Activated CD8-positive, alpha-beta T cell treated with anti-CD3 and anti-CD28 coated beads for 36 hours (primary cell): ENCODE measurements around the gene HSPA8. TPM values are rescaled to one million over a fixed set of nuclear protein-coding genes. Genes with fewer than 3 reads are reported as not detected.

ENCODE experiments used
- ATAC-seq: fragments of 200-7000 bp; cut with Tn5 transposase; one replicate; pipeline ENCODE4 v1.10.0; 2021; ENCODE audit warnings: mild to moderate bottlenecking, moderate library complexity
- CTCF ChIA-PET: fragments of 350-600 bp; sonication (Branson Sonifier 250); formaldehyde crosslinking; loops from one replicate; lab custom pipeline; 2021; ENCODE audit warnings: antibody characterized with exemption; lab: Charles Lee
- POLR2A ChIA-PET: fragments of 350-600 bp; sonication (Branson Sonifier 250); formaldehyde crosslinking; loops from one replicate; lab custom pipeline; 2021; ENCODE audit warnings: antibody characterized with exemption; lab: Charles Lee
- DNase-seq: peaks from one replicate; pipeline ENCODE4 v3.0.0-alpha.2; 2020
- H3K27ac Mint-ChIP-seq: one replicate; pipeline ENCODE4 v1.8.0; 2021; ENCODE audit warnings: mild to moderate bottlenecking, mixed read lengths
- H3K27me3 Mint-ChIP-seq: one replicate; pipeline ENCODE4 v1.8.0; 2021; ENCODE audit warnings: mixed read lengths
- H3K36me3 Mint-ChIP-seq: one replicate; pipeline ENCODE4 v1.8.0; 2021; ENCODE audit warnings: low read depth, mixed read lengths
- H3K4me1 Mint-ChIP-seq: one replicate; pipeline ENCODE4 v1.8.0; 2021; ENCODE audit warnings: low read depth, mixed read lengths
- H3K4me3 Mint-ChIP-seq: one replicate; pipeline ENCODE4 v1.8.0; 2021; ENCODE audit warnings: mild to moderate bottlenecking, moderate library complexity, mixed read lengths
- H3K9me3 Mint-ChIP-seq: one replicate; pipeline ENCODE4 v1.8.0; 2021; ENCODE audit warnings: mixed read lengths
- CTCF ChIP-seq: fragments of 200-600 bp; IDR thresholded peaks from one replicate; pipeline ENCODE4 v1.8.0; 2022; ENCODE audit warnings: antibody characterized with exemption, mild to moderate bottlenecking
- intact Hi-C: fragments of 100-400 bp; cut with micrococcal nuclease; formaldehyde crosslinking; loops from one replicate; pipeline ENCODE4 v1.10.0; 2022
- total RNA-seq, 2 experiments: library from RNA; stranded (reverse); gene quantifications; one replicate each; pipeline ENCODE4 v1.2.3, GENCODE V29; 2021

The HSPA8 gene
- total RNA-seq, 2 experiments from 2014 or later, result 2,808 to 2,816 TPM

DNA sequence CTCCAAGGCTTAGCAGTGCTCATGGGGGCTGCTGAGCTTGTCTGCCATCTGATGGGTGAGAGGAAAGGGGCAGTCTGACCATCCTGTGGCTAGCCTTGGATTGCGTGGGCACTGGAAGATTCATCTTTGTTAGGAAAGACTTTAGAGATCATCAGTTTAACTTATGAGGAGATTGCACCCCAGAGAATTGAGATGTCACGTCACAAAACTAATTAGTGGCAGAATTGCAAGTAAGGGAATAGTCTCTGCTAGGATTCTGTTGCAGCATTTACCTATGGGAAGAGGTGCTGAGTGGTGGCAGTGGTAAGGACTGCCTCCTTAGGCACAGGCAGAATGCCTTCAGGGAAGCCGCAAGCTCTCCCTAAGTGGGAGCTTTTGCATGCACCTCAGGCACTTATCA, 42.8 kb upstream of the HSPA8 start:
- POLR2A ChIA-PET, result interaction anchor here (1.3 to 2.7 kb wide), 3 partner anchors 9 to 49 kb away, joined by 3 to 8 read pairs (median 5); partner anchors contain the start of gene HSPA8
- no peak for ATAC-seq
- H3K36me3 Mint-ChIP-seq, result no peaks in the 10 kb centered on the region
- intact Hi-C loops, result no loop called here
- H3K4me3 Mint-ChIP-seq, result no peak overlapping the region
- peaks cover 18% of the 10 kb centered on the region for H3K4me1 Mint-ChIP-seq
- no peak for DNase-seq
- no peaks in the 10 kb centered on the region for H3K27me3 Mint-ChIP-seq
- H3K9me3 Mint-ChIP-seq, result no peaks in the 10 kb centered on the region
- H3K27ac Mint-ChIP-seq, result no peak overlapping the region
- CTCF ChIA-PET, result interaction anchor here (0.9 to 12.0 kb wide), 4 partner anchors 10 to 197 kb away, joined by 3 to 281 read pairs (median 16); no protein-coding TSS in a partner anchor
- no peak for TF ChIP-seq CTCF

DNA sequence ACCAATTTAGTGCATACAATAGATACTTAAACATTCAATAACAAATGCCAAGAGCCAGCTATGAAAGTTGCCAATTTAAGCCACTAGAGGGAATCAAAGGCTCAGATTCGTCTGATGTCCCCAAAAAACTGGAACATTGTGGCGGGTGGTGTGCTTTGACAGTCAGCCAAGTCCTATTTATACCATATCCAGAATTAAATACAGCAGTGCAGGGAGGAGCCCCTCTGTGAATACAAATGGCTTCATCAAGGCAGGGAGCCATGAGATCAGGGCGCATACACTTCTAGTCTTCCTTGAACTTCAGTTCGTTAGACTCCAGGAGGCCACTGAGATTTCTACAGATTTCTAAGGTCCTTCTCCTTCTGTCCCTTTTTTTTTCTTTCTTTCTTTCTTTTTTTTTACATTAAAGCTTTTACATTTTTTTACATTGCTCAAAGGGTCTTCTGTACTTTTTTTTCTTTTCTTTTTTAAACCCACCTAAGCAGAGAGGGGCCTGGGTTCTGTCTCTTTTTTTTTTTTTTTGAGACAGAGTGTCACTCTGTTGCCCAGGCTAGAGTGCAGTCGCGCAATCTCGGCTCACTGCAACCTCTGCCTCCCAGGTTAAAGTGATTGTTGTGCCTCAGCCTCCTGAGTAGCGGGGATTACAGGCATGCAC, 41.5 kb upstream of the HSPA8 start:
- Mint-ChIP-seq H3K27ac (no peak overlapping the region), H3K27me3 (no peaks in the 10 kb centered on the region)

DNA sequence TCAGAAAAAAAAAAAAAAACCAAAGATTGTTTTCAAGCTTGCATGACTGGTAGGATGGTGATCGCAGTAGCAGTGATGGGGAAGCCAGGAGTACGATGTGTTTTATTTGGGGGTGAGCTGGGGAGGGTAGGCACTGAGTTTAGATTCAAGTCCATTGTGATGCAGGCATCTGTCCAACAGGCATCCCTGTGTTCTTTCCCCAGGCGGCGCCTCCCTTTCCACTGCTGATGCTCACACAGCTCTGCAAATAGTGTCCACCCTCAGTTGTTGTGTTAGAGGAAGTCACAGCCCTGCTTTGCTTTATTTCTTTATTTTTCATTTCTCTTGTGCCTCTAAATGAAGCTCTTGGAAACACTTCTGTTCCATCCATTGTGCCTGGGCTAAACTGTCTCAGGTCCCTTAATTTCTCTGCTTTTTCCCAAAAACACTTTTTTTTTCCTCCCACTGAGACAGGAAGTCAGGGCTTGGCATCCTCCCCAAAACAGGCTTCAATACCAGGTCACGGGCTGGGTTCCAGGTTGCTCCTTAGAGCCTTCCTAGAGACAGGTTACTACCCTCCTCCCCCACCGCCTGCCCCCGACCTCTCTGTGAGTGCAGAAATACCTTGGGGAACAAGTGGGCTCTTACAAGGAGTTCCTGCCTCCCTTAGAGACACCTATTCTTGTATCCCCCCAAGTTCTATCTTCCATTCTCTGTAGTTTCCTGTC, 38.6 kb upstream of the HSPA8 start:
- POLR2A ChIA-PET, result interaction anchor here (0.6 to 1.8 kb wide), 4 partner anchors 13 to 244 kb away, joined by 3 to 8 read pairs (median 4); no protein-coding TSS in a partner anchor

More for the DNA sequence above, 41.5 kb upstream of the HSPA8 start:
- peak; percentile 40 for DNase-seq
- H3K9me3 Mint-ChIP-seq, result no peaks in the 10 kb centered on the region
- ATAC-seq, result peak; percentile 56
- H3K4me3 Mint-ChIP-seq, result no peak overlapping the region
- TF ChIP-seq CTCF, result peak; percentile 64
- H3K4me1 Mint-ChIP-seq, result peaks cover 18% of the 10 kb centered on the region
- CTCF ChIA-PET, result interaction anchor here (0.6 to 12.0 kb wide), 36 partner anchors 8 to 473 kb away, joined by 3 to 281 read pairs (median 5); partner anchors contain the start of gene HSPA8
- POLR2A ChIA-PET, result interaction anchor here (0.7 to 2.9 kb wide), 8 partner anchors 8 to 59 kb away, joined by 3 to 16 read pairs (median 4); partner anchors contain the start of gene HSPA8
- intact Hi-C loops, result no loop called here
- no peaks in the 10 kb centered on the region for H3K36me3 Mint-ChIP-seq

GRCh38 chr11:123098990-123099389, 37.1 kb upstream of the HSPA8 start:
- ChIA-PET POLR2A (no interaction called here), CTCF (interaction anchor here (1.2 to 2.7 kb wide), 3 partner anchors 13 to 309 kb away, joined by 4 to 13 read pairs (median 6); no protein-coding TSS in a partner anchor)
- Mint-ChIP-seq H3K27me3 (no peaks in the 10 kb centered on the region), H3K4me3 (no peak overlapping the region), H3K36me3 (no peaks in the 10 kb centered on the region), H3K9me3 (no peaks in the 10 kb centered on the region), H3K27ac (no peak overlapping the region), H3K4me1 (peaks cover 18% of the 10 kb centered on the region)
- ATAC-seq (no peak), DNase-seq (no peak)
- intact Hi-C loops, result loop anchor here (10.0 kb wide), 1 partner anchor 276 kb away; no protein-coding TSS in a partner anchor
- no peak for TF ChIP-seq CTCF

More for the DNA sequence above, 38.6 kb upstream of the HSPA8 start:
- TF ChIP-seq CTCF, result no peak
- peak; percentile 27 for ATAC-seq
- intact Hi-C loops, result no loop called here
- no peaks in the 10 kb centered on the region for H3K36me3 Mint-ChIP-seq
- no peaks in the 10 kb centered on the region for H3K27me3 Mint-ChIP-seq
- CTCF ChIA-PET, result interaction anchor here (1.2 to 2.7 kb wide), 6 partner anchors 11 to 307 kb away, joined by 3 to 13 read pairs (median 6); no protein-coding TSS in a partner anchor
- H3K27ac Mint-ChIP-seq, result peak overlapping the region; percentile 57
- peaks cover 18% of the 10 kb centered on the region for H3K4me1 Mint-ChIP-seq
- no peaks in the 10 kb centered on the region for H3K9me3 Mint-ChIP-seq
- H3K4me3 Mint-ChIP-seq, result no peak overlapping the region
- no peak for DNase-seq
